T follicular helper cell (primary cell): ENCODE results near the gene NDUFS8.

Experiments used
- DNase-seq: peaks from one replicate; pipeline ENCODE4 v3.0.0-alpha.2; 2020; ENCODE audit warnings: low read depth

The NDUFS8 gene

GRCh38 chr11:68080860-68081259 is 50.4 kb downstream of the NDUFS8 start:
- no peak for DNase-seq

GRCh38 chr11:68081691-68082090 is 51.2 kb downstream of the NDUFS8 start:
- no peak for DNase-seq

DNA sequence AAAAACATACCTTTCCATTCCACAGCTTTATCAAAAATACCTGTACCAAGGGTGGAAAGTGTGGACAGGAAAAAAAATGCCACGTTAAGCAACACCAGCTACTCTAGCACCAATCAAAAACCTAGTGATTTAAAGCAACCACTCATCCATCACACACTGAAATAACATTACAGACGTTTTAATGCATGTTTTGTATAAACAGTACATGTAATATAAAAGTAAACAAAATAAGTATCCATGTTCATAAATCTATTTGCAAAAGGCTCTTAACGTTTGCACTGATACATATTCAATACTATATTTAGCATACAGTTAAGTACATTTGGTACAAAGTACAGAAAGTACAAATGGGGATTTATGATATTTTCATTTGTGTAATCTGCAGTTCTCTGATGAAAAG is 52.0 kb downstream of the NDUFS8 start:
- no peak for DNase-seq

- DNase-seq, result no peak
Measured at GRCh38 chr11:68083517-68083916, 53.0 kb downstream of the NDUFS8 start.
